ENCODE results near the gene FAF2. TPM values are rescaled to one million over a fixed set of nuclear protein-coding genes. Genes with fewer than 3 reads are reported as not detected.

FAF2 gene
- total RNA-seq, 4 donors from 2014 or later, result 14.0 to 20.7 (median 14.7) TPM

- intact Hi-C loops (cut with DNase I; ENCODE audit: low total_unique reads), result no loop called here
- in situ Hi-C loops (cut with MboI; ENCODE audit: low sequenced_read_pairs in 4 of 4), result loop anchor here in 2 of 4 donors (5.0 to 25.0 kb wide), 2 partner anchors 91 kb away; partner anchors contain the start of genes RNF44 (in 2 of the 2) and CDHR2 (in 1 of the 2)
- Histone ChIP-seq H3K36me3 (no peaks in the 10 kb centered on the region), H3K27me3 (no peaks in the 10 kb centered on the region), H3K4me1 (peaks cover 24 to 27% of the 10 kb centered on the region in 2 donors), H3K4me3 (no peak overlapping the region), H3K9me3 (no peaks in the 10 kb centered on the region), H3K27ac (no peak overlapping the region)
- DNase-seq (no peak), ATAC-seq (no peak)
- no peak for TF ChIP-seq POLR2A (IDR thresholded peaks at IDR 0.05)
- no peak for TF ChIP-seq CTCF (IDR thresholded peaks at IDR 0.05 in 4 of 5, conservative IDR thresholded peaks at IDR 0.05 in 1 of 5)
Measured at GRCh38 chr5:176446028-176446665, 2.0 kb upstream of the FAF2 start.

GRCh38 chr5:176446884-176447590 is 1.1 kb upstream of the FAF2 start:
- TF ChIP-seq POLR2A (IDR thresholded peaks at IDR 0.05) (no peak), CTCF (IDR thresholded peaks at IDR 0.05 in 4 of 5, conservative IDR thresholded peaks at IDR 0.05 in 1 of 5) (no peak)
- Histone ChIP-seq H3K27me3 (no peaks in the 10 kb centered on the region), H3K4me3 (peak overlapping the region; percentile 84 to 99 (median 94)), H3K9me3 (no peaks in the 10 kb centered on the region), H3K27ac (peak overlapping the region; percentile 91 to 97 (median 96)), H3K36me3 (no peaks in the 10 kb centered on the region), H3K4me1 (peaks cover 27 to 29% of the 10 kb centered on the region in 2 donors)
- intact Hi-C loops (cut with DNase I; ENCODE audit: low total_unique reads), result no loop called here
- peak; percentile 2 for ATAC-seq
- in situ Hi-C loops (cut with MboI; ENCODE audit: low sequenced_read_pairs in 4 of 4), result loop anchor here in 2 of 4 donors (5.0 to 25.0 kb wide), 2 partner anchors 90 kb away; partner anchors contain the start of genes RNF44 (in 2 of the 2) and CDHR2 (in 1 of the 2)
- DNase-seq, result peak in 1 of 2 donors; percentile 32

GRCh38 chr5:176447591-176447977 is 601 bp upstream of the FAF2 start:
- TF ChIP-seq POLR2A (IDR thresholded peaks at IDR 0.05), result no peak
- TF ChIP-seq CTCF (IDR thresholded peaks at IDR 0.05 in 4 of 5, conservative IDR thresholded peaks at IDR 0.05 in 1 of 5), result no peak
- Histone ChIP-seq H3K36me3 (no peaks in the 10 kb centered on the region), H3K9me3 (no peaks in the 10 kb centered on the region), H3K27ac (peak overlapping the region; percentile 91 to 97 (median 96)), H3K27me3 (no peaks in the 10 kb centered on the region), H3K4me3 (peak overlapping the region; percentile 84 to 99 (median 94)), H3K4me1 (peaks cover 30 to 35% of the 10 kb centered on the region in 2 donors)
- intact Hi-C loops (cut with DNase I; ENCODE audit: low total_unique reads) (no loop called here), in situ Hi-C loops (cut with MboI; ENCODE audit: low sequenced_read_pairs in 4 of 4) (loop anchor here in 2 of 4 donors (5.0 to 25.0 kb wide), 2 partner anchors 90 kb away; partner anchors contain the start of genes RNF44 (in 2 of the 2) and CDHR2 (in 1 of the 2))
- DNase-seq, result no peak
- ATAC-seq, result peak; percentile 39 to 40

- Histone ChIP-seq H3K27me3 (no peaks in the 10 kb centered on the region), H3K4me3 (peak overlapping the region in 2 of 4 donors; percentile 82 to 99), H3K4me1 (peaks cover 39 to 51% of the 10 kb centered on the region in 2 donors), H3K9me3 (no peaks in the 10 kb centered on the region), H3K36me3 (no peaks in the 10 kb centered on the region), H3K27ac (peak overlapping the region in 3 of 4 donors; percentile 91 to 97 (median 96))
- no peak for DNase-seq
- in situ Hi-C loops (cut with MboI; ENCODE audit: low sequenced_read_pairs in 4 of 4) (no loop called here), intact Hi-C loops (cut with DNase I; ENCODE audit: low total_unique reads) (no loop called here)
- ATAC-seq, result no peak
- TF ChIP-seq CTCF (IDR thresholded peaks at IDR 0.05 in 4 of 5, conservative IDR thresholded peaks at IDR 0.05 in 1 of 5) (no peak), POLR2A (IDR thresholded peaks at IDR 0.05) (no peak)
Measured at GRCh38 chr5:176450077-176450476, 1.9 kb downstream of the FAF2 start.
